Loucy (cell line): ENCODE results near the gene ACSS3.

Experiments used
- EZH2phosphoT487 ChIP-seq: fragments of 200-600 bp; IDR thresholded peaks from 2 replicates; pipeline ENCODE4 v1.6.1; 2018; ENCODE audit warnings: antibody characterized with exemption, mild to moderate bottlenecking, moderate library complexity, borderline replicate concordance
- TF ChIP-seq, protein P1 (sequence below): fragments of 200-600 bp; sonication (generic); conservative IDR thresholded peaks from 2 replicates; pipeline ENCODE4 v1.5.1; 2014; ENCODE audit warnings: mild to moderate bottlenecking, antibody characterized with exemption, low read length

GRCh38 chr12:81105687-81106086 lies 27.8 kb downstream of the ACSS3 start:
- TF ChIP-seq EZH2phosphoT487 = no peak
- TF ChIP-seq, protein P1, sequence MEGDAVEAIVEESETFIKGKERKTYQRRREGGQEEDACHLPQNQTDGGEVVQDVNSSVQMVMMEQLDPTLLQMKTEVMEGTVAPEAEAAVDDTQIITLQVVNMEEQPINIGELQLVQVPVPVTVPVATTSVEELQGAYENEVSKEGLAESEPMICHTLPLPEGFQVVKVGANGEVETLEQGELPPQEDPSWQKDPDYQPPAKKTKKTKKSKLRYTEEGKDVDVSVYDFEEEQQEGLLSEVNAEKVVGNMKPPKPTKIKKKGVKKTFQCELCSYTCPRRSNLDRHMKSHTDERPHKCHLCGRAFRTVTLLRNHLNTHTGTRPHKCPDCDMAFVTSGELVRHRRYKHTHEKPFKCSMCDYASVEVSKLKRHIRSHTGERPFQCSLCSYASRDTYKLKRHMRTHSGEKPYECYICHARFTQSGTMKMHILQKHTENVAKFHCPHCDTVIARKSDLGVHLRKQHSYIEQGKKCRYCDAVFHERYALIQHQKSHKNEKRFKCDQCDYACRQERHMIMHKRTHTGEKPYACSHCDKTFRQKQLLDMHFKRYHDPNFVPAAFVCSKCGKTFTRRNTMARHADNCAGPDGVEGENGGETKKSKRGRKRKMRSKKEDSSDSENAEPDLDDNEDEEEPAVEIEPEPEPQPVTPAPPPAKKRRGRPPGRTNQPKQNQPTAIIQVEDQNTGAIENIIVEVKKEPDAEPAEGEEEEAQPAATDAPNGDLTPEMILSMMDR = no peak
